Activated CD8-positive, alpha-beta T cell treated with anti-CD3 and anti-CD28 coated beads for 36 hours (primary cell): ENCODE measurements around the gene PDGFB. TPM values are rescaled to one million over a fixed set of nuclear protein-coding genes. Genes with fewer than 3 reads are reported as not detected.

Source experiments
- ATAC-seq: fragments of 200-7000 bp; cut with Tn5 transposase; one replicate; pipeline ENCODE4 v1.10.0; 2021; ENCODE audit warnings: mild to moderate bottlenecking, moderate library complexity
- CTCF ChIA-PET: fragments of 350-600 bp; sonication (Branson Sonifier 250); formaldehyde crosslinking; loops from one replicate; lab custom pipeline; 2021; ENCODE audit warnings: antibody characterized with exemption; lab: Charles Lee
- POLR2A ChIA-PET: fragments of 350-600 bp; sonication (Branson Sonifier 250); formaldehyde crosslinking; loops from one replicate; lab custom pipeline; 2021; ENCODE audit warnings: antibody characterized with exemption; lab: Charles Lee
- DNase-seq: peaks from one replicate; pipeline ENCODE4 v3.0.0-alpha.2; 2020
- H3K27ac Mint-ChIP-seq: one replicate; pipeline ENCODE4 v1.8.0; 2021; ENCODE audit warnings: mild to moderate bottlenecking, mixed read lengths
- H3K27me3 Mint-ChIP-seq: one replicate; pipeline ENCODE4 v1.8.0; 2021; ENCODE audit warnings: mixed read lengths
- H3K36me3 Mint-ChIP-seq: one replicate; pipeline ENCODE4 v1.8.0; 2021; ENCODE audit warnings: low read depth, mixed read lengths
- H3K4me1 Mint-ChIP-seq: one replicate; pipeline ENCODE4 v1.8.0; 2021; ENCODE audit warnings: low read depth, mixed read lengths
- H3K4me3 Mint-ChIP-seq: one replicate; pipeline ENCODE4 v1.8.0; 2021; ENCODE audit warnings: mild to moderate bottlenecking, moderate library complexity, mixed read lengths
- H3K9me3 Mint-ChIP-seq: one replicate; pipeline ENCODE4 v1.8.0; 2021; ENCODE audit warnings: mixed read lengths
- CTCF ChIP-seq: fragments of 200-600 bp; IDR thresholded peaks from one replicate; pipeline ENCODE4 v1.8.0; 2022; ENCODE audit warnings: antibody characterized with exemption, mild to moderate bottlenecking
- intact Hi-C: fragments of 100-400 bp; cut with micrococcal nuclease; formaldehyde crosslinking; loops from one replicate; pipeline ENCODE4 v1.10.0; 2022
- total RNA-seq, 2 experiments: library from RNA; stranded (reverse); gene quantifications; one replicate each; pipeline ENCODE4 v1.2.3, GENCODE V29; 2021

Gene PDGFB
- total RNA-seq, 2 experiments from 2014 or later = 1.7 to 3.0 TPM

GRCh38 chr22:39207141-39208012 is 37.4 kb downstream of the PDGFB start:
- ATAC-seq = no peak

GRCh38 chr22:39206491-39206890 is 38.3 kb downstream of the PDGFB start:
- intact Hi-C loops = no loop called here
- no peak overlapping the region for H3K27ac Mint-ChIP-seq
- H3K4me3 Mint-ChIP-seq = no peak overlapping the region
- DNase-seq (no peak), ATAC-seq (no peak)
- ChIA-PET CTCF (no interaction called here), POLR2A (interaction anchor here (1.0 kb wide), 1 partner anchor 32 kb away, joined by 3 read pairs; no protein-coding TSS in a partner anchor)
- peaks cover 10% of the 10 kb centered on the region for H3K4me1 Mint-ChIP-seq
- H3K36me3 Mint-ChIP-seq = no peaks in the 10 kb centered on the region
- TF ChIP-seq CTCF = no peak
- H3K27me3 Mint-ChIP-seq = no peaks in the 10 kb centered on the region
- no peaks in the 10 kb centered on the region for H3K9me3 Mint-ChIP-seq

More at GRCh38 chr22:39207141-39208012, 37.4 kb downstream of the PDGFB start:
- no peaks in the 10 kb centered on the region for H3K27me3 Mint-ChIP-seq
- H3K27ac Mint-ChIP-seq = no peak overlapping the region
- no peaks in the 10 kb centered on the region for H3K9me3 Mint-ChIP-seq
- ChIA-PET POLR2A (interaction anchor here (1.0 kb wide), 1 partner anchor 33 kb away, joined by 3 read pairs; no protein-coding TSS in a partner anchor), CTCF (no interaction called here)
- intact Hi-C loops = no loop called here
- no peaks in the 10 kb centered on the region for H3K36me3 Mint-ChIP-seq
- no peak for DNase-seq
- H3K4me1 Mint-ChIP-seq = peaks cover 10% of the 10 kb centered on the region
- H3K4me3 Mint-ChIP-seq = no peak overlapping the region
- no peak for TF ChIP-seq CTCF

- Mint-ChIP-seq H3K27me3 (no peaks in the 10 kb centered on the region), H3K4me1 (peaks cover 10% of the 10 kb centered on the region), H3K4me3 (no peak overlapping the region), H3K36me3 (no peaks in the 10 kb centered on the region), H3K27ac (no peak overlapping the region), H3K9me3 (no peaks in the 10 kb centered on the region)
- ATAC-seq (peak; percentile 92), DNase-seq (peak; percentile 68)
- intact Hi-C loops = no loop called here
- POLR2A ChIA-PET = no interaction called here
- CTCF ChIA-PET = interaction anchor here (1.1 to 2.3 kb wide), 2 partner anchors 10 to 34 kb away, joined by 4 to 8 read pairs; no protein-coding TSS in a partner anchor
- TF ChIP-seq CTCF = no peak
Observed at GRCh38 chr22:39205344-39206021, 39.3 kb downstream of the PDGFB start.

- Mint-ChIP-seq H3K9me3 (no peaks in the 10 kb centered on the region), H3K27ac (no peak overlapping the region), H3K27me3 (no peaks in the 10 kb centered on the region), H3K4me1 (peaks cover 10% of the 10 kb centered on the region), H3K4me3 (no peak overlapping the region), H3K36me3 (no peaks in the 10 kb centered on the region)
- POLR2A ChIA-PET = no interaction called here
- CTCF ChIA-PET = interaction anchor here (2.3 kb wide), 1 partner anchor 11 kb away, joined by 8 read pairs; no protein-coding TSS in a partner anchor
- intact Hi-C loops = no loop called here
- DNase-seq (no peak), ATAC-seq (no peak)
- no peak for TF ChIP-seq CTCF
Observed at GRCh38 chr22:39204216-39204615, 40.6 kb downstream of the PDGFB start.
